C1 segment of cervical spinal cord (tissue), 14 donors: Measurements from ENCODE around the gene NHSL1.

Experiments
- DNase-seq, 14 donors: peaks; one replicate each; lab custom pipeline; 2025; lab: John Stamatoyannopoulos, UW

The NHSL1 gene

GRCh38 chr6:138372711-138373463 is 126.4 kb downstream of the NHSL1 start:
- no peak for DNase-seq
